ENCODE measurements around the gene PZP.

DNA sequence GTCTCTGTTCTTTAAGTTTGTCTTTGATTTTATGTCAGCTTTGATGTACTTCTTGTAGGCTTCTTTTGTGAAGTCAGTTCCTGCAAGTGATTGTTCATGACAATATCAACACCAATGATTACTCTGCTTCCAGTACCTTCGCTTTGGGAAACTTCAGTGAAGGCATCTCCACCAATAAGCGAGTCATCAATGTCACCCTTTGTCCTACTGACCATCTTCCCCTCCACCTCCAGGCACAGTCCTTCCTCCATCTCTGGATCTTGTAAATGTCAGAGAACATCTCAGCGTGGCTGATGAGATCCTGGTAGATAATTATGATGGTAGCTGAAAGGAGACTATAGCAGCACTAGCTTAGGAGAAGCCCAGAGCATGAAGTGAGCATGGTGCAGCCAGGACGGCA lies 52.1 kb downstream of the PZP start:
- no peak for TF ChIP-seq EZH2phosphoT487 (IDR thresholded peaks at IDR 0.05; ENCODE audit: borderline replicate concordance)
- TF ChIP-seq, protein P1, sequence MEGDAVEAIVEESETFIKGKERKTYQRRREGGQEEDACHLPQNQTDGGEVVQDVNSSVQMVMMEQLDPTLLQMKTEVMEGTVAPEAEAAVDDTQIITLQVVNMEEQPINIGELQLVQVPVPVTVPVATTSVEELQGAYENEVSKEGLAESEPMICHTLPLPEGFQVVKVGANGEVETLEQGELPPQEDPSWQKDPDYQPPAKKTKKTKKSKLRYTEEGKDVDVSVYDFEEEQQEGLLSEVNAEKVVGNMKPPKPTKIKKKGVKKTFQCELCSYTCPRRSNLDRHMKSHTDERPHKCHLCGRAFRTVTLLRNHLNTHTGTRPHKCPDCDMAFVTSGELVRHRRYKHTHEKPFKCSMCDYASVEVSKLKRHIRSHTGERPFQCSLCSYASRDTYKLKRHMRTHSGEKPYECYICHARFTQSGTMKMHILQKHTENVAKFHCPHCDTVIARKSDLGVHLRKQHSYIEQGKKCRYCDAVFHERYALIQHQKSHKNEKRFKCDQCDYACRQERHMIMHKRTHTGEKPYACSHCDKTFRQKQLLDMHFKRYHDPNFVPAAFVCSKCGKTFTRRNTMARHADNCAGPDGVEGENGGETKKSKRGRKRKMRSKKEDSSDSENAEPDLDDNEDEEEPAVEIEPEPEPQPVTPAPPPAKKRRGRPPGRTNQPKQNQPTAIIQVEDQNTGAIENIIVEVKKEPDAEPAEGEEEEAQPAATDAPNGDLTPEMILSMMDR (conservative IDR thresholded peaks at IDR 0.05; ENCODE audit: low read length) = no peak
